Activated T-cell treated with anti-CD3 and anti-CD28 coated beads, Interleukin-2, amount 50 U/mL, for 24 hours (primary cell): ENCODE data around the gene CHMP4B.

Experiments
- DNase-seq: peaks from one replicate; pipeline ENCODE4 v3.0.0-alpha.2; 2020
- H3K27ac Mint-ChIP-seq: 2 replicates; pipeline ENCODE4 v1.8.0; 2020; ENCODE audit warnings: mild to moderate bottlenecking, mixed read lengths
- H3K27me3 Mint-ChIP-seq: 2 replicates; pipeline ENCODE4 v1.8.0; 2020; ENCODE audit warnings: mixed read lengths
- H3K36me3 Mint-ChIP-seq: 2 replicates; pipeline ENCODE4 v1.8.0; 2020; ENCODE audit warnings: low read depth, mixed read lengths
- H3K4me1 Mint-ChIP-seq: 2 replicates; pipeline ENCODE4 v1.8.0; 2020; ENCODE audit warnings: low read depth, mixed read lengths
- H3K4me3 Mint-ChIP-seq: 2 replicates; pipeline ENCODE4 v1.8.0; 2020; ENCODE audit warnings: mild to moderate bottlenecking, moderate library complexity, mixed read lengths
- H3K9me3 Mint-ChIP-seq: 2 replicates; pipeline ENCODE4 v1.8.0; 2020; ENCODE audit warnings: mixed read lengths

Gene CHMP4B

GRCh38 chr20:33822423-33822822 lies 11.3 kb downstream of the CHMP4B start:
- Mint-ChIP-seq H3K27me3 (no peaks in the 10 kb centered on the region), H3K4me1 (peaks cover 77% of the 10 kb centered on the region), H3K36me3 (peaks cover 45% of the 10 kb centered on the region), H3K27ac (peak overlapping the region; percentile 22), H3K4me3 (no peak overlapping the region), H3K9me3 (no peaks in the 10 kb centered on the region)
- no peak for DNase-seq

DNA sequence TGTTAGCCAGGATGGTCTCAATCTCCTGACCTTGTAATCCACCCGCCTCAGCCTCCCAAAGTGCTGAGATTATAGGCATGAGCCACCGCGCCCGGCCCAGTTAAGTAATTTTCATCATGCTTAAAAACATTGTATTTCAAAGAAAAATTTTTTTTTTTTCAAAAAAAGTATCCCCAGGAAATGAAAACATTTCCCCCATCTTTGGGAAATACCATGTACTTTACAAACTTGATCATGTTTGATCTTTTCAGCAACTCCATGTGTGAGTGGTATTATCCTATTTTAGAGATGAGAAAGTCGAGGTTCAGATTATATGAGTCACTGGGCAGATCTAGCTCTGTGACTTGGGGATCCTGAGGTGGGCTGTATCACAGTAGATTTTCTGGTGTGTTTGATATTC lies 11.8 kb downstream of the CHMP4B start:
- H3K27me3 Mint-ChIP-seq: no peaks in the 10 kb centered on the region
- peaks cover 77% of the 10 kb centered on the region for H3K4me1 Mint-ChIP-seq
- DNase-seq: no peak
- no peak overlapping the region for H3K4me3 Mint-ChIP-seq
- peaks cover 43% of the 10 kb centered on the region for H3K36me3 Mint-ChIP-seq
- no peaks in the 10 kb centered on the region for H3K9me3 Mint-ChIP-seq
- peak overlapping the region; percentile 22 for H3K27ac Mint-ChIP-seq

DNA sequence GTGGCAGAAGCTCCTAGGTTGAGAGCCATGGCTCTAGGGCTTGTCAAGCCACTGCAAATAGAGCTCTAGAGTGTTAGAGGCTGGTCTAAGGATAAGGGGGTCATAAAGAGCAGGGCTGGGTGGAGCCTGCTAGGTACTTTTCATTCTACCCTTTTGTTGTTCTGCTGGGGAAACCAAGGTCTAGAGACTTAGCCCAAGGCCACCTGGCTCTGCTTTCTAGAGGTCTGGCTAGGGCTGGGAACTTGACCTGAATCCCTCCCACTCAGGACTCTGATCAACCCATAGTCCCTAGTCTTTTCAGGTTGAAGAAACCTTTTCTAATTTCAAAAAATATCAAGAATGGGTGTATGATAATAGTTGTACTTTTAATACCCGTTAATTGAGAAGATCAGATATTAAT lies 13.7 kb downstream of the CHMP4B start:
- Mint-ChIP-seq H3K4me3 (no peak overlapping the region), H3K4me1 (peaks cover 76% of the 10 kb centered on the region), H3K27ac (no peak overlapping the region)

GRCh38 chr20:33825340-33826269 lies 14.5 kb downstream of the CHMP4B start:
- Mint-ChIP-seq H3K9me3 (no peaks in the 10 kb centered on the region), H3K27ac (peak overlapping the region; percentile 24), H3K36me3 (peaks cover 33% of the 10 kb centered on the region), H3K4me1 (peaks cover 73% of the 10 kb centered on the region), H3K4me3 (no peak overlapping the region), H3K27me3 (no peaks in the 10 kb centered on the region)
- DNase-seq: no peak

More for the DNA sequence above, 13.7 kb downstream of the CHMP4B start:
- Mint-ChIP-seq H3K27me3 (no peaks in the 10 kb centered on the region), H3K9me3 (no peaks in the 10 kb centered on the region), H3K36me3 (peaks cover 34% of the 10 kb centered on the region)
- DNase-seq: no peak

DNA sequence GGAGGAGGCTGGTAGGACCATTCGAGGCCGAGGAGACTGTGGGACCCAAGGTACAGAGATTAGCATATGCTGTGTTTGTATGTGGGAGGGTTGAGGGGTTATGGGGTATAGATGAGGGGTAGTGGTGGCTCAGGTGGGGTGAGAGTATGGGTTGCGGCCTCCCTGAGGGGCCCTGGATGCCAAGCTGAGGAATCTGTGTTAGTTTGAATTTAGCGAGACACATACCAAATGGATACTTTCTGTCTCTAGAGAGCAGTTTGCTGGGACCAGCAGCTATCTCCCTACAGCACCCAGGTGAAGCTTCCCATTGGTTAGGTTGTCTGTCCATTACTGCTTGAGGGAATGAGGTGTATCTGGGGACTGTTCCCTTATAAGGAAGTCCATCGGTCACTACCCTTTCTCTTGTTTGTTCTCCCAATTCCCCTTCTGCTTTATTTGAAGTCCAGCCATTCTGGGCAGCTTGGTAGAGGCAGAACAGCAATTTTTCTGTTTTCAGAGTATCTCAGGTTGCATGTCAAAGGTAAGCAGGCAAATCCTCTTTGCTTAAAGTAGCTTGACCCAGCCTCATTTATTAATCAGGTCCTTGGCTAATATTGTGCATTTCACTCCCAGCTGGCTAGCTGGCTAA lies 15.2 kb downstream of the CHMP4B start:
- no peak overlapping the region for H3K4me3 Mint-ChIP-seq
- peaks cover 34% of the 10 kb centered on the region for H3K36me3 Mint-ChIP-seq
- peak overlapping the region; percentile 20 for H3K27ac Mint-ChIP-seq
- H3K9me3 Mint-ChIP-seq: no peaks in the 10 kb centered on the region
- no peak for DNase-seq
- no peaks in the 10 kb centered on the region for H3K27me3 Mint-ChIP-seq
- H3K4me1 Mint-ChIP-seq: peaks cover 71% of the 10 kb centered on the region

DNA sequence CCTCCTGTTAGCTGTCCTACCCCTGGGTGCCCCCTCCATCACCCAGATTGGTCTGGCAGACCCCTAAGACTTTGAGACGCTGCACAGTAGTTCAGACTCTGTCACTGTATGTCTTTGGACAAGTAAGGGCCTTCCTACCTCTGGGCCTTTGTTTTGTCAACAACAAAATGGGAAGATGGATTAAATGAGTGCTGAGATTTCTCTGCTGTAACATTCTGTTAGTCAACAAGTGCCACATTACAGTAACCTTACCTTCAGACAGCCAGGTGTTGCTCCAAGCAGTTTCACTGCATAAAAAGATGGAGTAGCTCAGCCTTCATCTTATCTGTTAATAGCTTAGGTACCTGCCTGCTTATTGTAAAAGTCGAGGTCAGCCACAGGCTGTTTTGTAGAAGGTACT lies 16.0 kb downstream of the CHMP4B start:
- H3K27ac Mint-ChIP-seq: no peak overlapping the region
- no peak overlapping the region for H3K4me3 Mint-ChIP-seq
- no peaks in the 10 kb centered on the region for H3K9me3 Mint-ChIP-seq
- no peak for DNase-seq
- H3K27me3 Mint-ChIP-seq: no peaks in the 10 kb centered on the region
- H3K36me3 Mint-ChIP-seq: peaks cover 40% of the 10 kb centered on the region
- peaks cover 74% of the 10 kb centered on the region for H3K4me1 Mint-ChIP-seq

GRCh38 chr20:33827634-33828325 lies 16.6 kb downstream of the CHMP4B start:
- no peaks in the 10 kb centered on the region for H3K9me3 Mint-ChIP-seq
- H3K36me3 Mint-ChIP-seq: peaks cover 39% of the 10 kb centered on the region
- H3K4me3 Mint-ChIP-seq: no peak overlapping the region
- no peaks in the 10 kb centered on the region for H3K27me3 Mint-ChIP-seq
- H3K27ac Mint-ChIP-seq: peak overlapping the region; percentile 10
- DNase-seq: no peak
- peaks cover 71% of the 10 kb centered on the region for H3K4me1 Mint-ChIP-seq

GRCh38 chr20:33828326-33828844 lies 17.2 kb downstream of the CHMP4B start:
- Mint-ChIP-seq H3K4me3 (no peak overlapping the region), H3K27ac (no peak overlapping the region), H3K27me3 (no peaks in the 10 kb centered on the region), H3K4me1 (peaks cover 71% of the 10 kb centered on the region), H3K36me3 (peaks cover 39% of the 10 kb centered on the region), H3K9me3 (no peaks in the 10 kb centered on the region)
- no peak for DNase-seq

DNA sequence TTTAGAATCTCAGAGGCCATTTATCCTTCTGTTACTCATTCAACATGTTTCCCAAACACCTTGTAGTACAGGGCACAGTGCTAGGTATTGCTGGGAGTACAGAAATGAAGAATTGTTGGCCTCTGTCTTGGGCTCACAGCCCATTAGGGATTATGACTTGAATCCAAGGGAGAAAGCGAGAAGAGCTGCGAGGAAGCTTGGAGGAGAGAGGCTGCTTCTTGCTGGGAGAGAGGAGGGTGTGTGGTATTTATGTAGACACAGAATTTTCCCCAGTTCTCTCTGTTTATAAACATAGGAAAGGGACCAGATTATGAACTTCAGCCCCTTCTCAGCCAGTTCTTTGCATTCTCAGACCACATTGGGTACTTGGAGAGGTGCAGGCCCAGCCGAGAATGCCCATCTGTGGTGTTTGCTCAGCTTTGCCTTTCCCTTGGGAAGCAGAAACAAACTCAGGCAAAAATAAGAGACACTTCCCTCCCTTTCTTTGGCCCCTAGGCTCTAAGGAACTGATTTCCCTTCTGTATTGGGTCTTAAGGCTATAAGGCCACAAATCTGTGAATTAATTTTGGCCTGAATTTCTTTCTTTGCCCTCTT lies 17.9 kb downstream of the CHMP4B start:
- no peak for DNase-seq
- Mint-ChIP-seq H3K36me3 (peaks cover 38% of the 10 kb centered on the region), H3K4me3 (no peak overlapping the region), H3K27ac (peak overlapping the region; percentile 16), H3K4me1 (peaks cover 75% of the 10 kb centered on the region), H3K27me3 (no peaks in the 10 kb centered on the region), H3K9me3 (no peaks in the 10 kb centered on the region)

DNA sequence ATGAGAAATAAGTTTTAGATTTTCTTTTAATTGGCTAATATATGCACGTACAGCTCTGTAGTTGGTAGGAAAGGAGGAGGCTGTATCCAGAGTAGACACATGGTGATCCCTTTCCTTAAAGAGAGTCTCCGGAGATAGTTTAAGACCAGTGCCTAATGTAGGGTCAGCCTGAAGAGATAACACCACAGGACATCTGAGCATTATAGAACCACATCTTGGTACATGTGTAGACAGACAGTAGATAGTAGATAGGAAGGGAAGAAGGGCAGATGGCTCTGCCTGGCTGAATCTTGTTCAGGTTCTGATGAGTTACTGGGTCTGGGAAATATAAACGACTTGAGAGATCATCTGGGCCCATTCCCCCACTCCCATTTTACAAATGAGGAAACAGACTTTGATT lies 18.5 kb downstream of the CHMP4B start:
- no peak overlapping the region for H3K4me3 Mint-ChIP-seq
- peaks cover 36% of the 10 kb centered on the region for H3K36me3 Mint-ChIP-seq
- no peak overlapping the region for H3K27ac Mint-ChIP-seq
- H3K9me3 Mint-ChIP-seq: no peaks in the 10 kb centered on the region
- no peaks in the 10 kb centered on the region for H3K27me3 Mint-ChIP-seq
- no peak for DNase-seq
- peaks cover 69% of the 10 kb centered on the region for H3K4me1 Mint-ChIP-seq

DNA sequence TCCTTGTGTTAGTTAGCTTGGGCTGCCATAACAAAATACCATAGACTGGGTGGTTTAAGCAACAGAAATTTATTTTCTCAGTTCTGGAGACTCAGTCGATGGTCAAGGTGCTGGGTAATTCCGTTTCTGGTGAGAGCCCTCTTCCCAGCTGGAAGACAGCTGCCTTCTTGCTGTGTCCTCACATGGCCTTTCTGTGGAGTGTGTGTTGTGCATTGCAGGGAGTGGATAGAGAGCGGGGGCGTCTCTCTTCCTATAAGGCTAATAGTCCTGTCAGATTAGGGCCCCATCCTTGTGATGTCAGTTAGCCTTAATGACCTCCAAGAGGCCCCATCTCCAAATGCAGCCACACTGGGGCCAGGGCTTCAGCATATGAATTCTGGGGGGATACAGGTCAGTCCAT lies 19.2 kb downstream of the CHMP4B start:
- H3K36me3 Mint-ChIP-seq: peaks cover 40% of the 10 kb centered on the region
- H3K4me1 Mint-ChIP-seq: peaks cover 68% of the 10 kb centered on the region
- H3K27me3 Mint-ChIP-seq: no peaks in the 10 kb centered on the region
- no peaks in the 10 kb centered on the region for H3K9me3 Mint-ChIP-seq
- H3K27ac Mint-ChIP-seq: no peak overlapping the region
- no peak for DNase-seq
- no peak overlapping the region for H3K4me3 Mint-ChIP-seq

DNA sequence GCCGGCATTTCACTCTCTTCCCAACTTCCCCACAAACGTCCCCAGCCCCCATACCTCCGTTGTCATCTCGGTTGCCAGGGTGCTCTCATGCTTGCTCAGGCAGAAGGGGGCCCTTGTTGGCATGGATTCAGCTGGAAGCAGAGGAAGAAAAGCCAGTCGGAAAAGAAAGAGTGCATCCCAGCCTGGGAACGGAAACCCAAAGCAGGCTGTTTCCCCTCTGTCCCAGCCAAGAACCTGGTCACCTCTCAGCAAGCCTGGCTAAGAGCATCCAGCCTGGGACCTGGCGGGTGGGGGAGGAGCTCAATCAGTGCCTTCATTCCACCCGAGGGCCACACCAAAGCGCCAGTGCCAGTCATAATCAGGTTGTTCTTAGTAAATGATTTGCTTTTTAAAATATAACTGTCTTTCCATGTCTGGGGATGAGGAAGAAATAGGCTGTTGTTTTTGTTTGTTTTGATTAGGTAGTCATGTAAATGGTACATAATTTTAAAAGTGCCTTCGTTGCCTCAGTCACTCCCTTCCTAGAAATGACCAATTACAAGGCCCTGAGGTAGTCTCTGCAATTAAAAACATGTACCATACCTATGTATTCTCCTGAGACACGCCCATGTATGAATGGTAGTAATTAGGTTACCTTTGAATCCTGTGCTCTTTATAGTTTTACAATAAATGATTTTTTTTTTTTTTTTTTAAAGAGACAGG lies 21.1 kb downstream of the CHMP4B start:
- Mint-ChIP-seq H3K27ac (no peak overlapping the region), H3K9me3 (no peaks in the 10 kb centered on the region), H3K27me3 (no peaks in the 10 kb centered on the region), H3K36me3 (peaks cover 50% of the 10 kb centered on the region), H3K4me3 (no peak overlapping the region), H3K4me1 (peaks cover 67% of the 10 kb centered on the region)
- DNase-seq: no peak

- Mint-ChIP-seq H3K9me3 (no peaks in the 10 kb centered on the region), H3K27ac (no peak overlapping the region), H3K4me1 (peaks cover 67% of the 10 kb centered on the region), H3K27me3 (no peaks in the 10 kb centered on the region), H3K4me3 (no peak overlapping the region), H3K36me3 (peaks cover 50% of the 10 kb centered on the region)
- DNase-seq: peak; percentile 13
These were observed 22.2 kb downstream of the CHMP4B start for GRCh38 chr20:33833333-33833732.
